Liver (tissue), 3 donors: ENCODE data around the gene SGMS1.

Experiments used
- CTCF ChIP-seq: fragments of 150-350 bp; IDR thresholded peaks from 2 replicates; pipeline ENCODE4 v1.5.1; 2017; ENCODE audit warnings: improper control_type of control experiment, low read depth, low read length; ENCODE audit not compliant: missing input control
- GABPA ChIP-seq, 2 donors: IDR thresholded peaks in 1 of 2; conservative IDR thresholded peaks in 1 of 2; 2 replicates each; pipeline ENCODE4 v1.6.1; 2016; ENCODE audit warnings: antibody characterized with exemption in 2 of 2, mild to moderate bottlenecking in 1 of 2, moderate library complexity in 1 of 2
- YY1 ChIP-seq: IDR thresholded peaks from 2 replicates; pipeline ENCODE4 v1.6.1; 2016; ENCODE audit warnings: antibody characterized with exemption, mild to moderate bottlenecking
- ZBTB33 ChIP-seq: IDR thresholded peaks from 2 replicates; pipeline ENCODE4 v1.6.1; 2016; ENCODE audit warnings: antibody characterized with exemption
- donor health status: healthy.
- donor health status: healthy.

GRCh38 chr10:50289196-50289595, 334.6 kb downstream of the SGMS1 start:
- TF ChIP-seq YY1, result no peak
- no peak for TF ChIP-seq CTCF
- no peak for TF ChIP-seq GABPA (IDR thresholded peaks at IDR 0.05 in 1 of 2, conservative IDR thresholded peaks at IDR 0.05 in 1 of 2)
- no peak for TF ChIP-seq ZBTB33
